Muscle of arm (tissue), 12 donors: ENCODE data around the gene NOTCH1. TPM values are rescaled to one million over a fixed set of nuclear protein-coding genes. Genes with fewer than 3 reads are reported as not detected.
"Not testable (repeated sequence)": the region's sequence is repeated elsewhere in the genome, so short reads cannot be mapped to it uniquely, and the experiment has no call there.

Experiments used
- DNase-seq: peaks from one replicate; pipeline ENCODE4 v3.0.0-alpha.2; 2013
- polyA plus RNA-seq, 12 donors: library from polyadenylated mRNA; unstranded; fragments of 120-200 nt; gene quantifications; one replicate each; pipeline ENCODE4 v1.2.1, GENCODE V29; 2013; ENCODE audit not compliant: insufficient read length in 12 of 12

The NOTCH1 gene
- polyA plus RNA-seq, 12 donors, result 18.0 to 47.5 (median 20.6) TPM; not detected in 1

GRCh38 chr9:136579650-136580219 lies 33.9 kb upstream of the NOTCH1 start:
- DNase-seq, result not testable (repeated sequence)

- no peak for DNase-seq
Observed at GRCh38 chr9:136578915-136579649, 33.2 kb upstream of the NOTCH1 start.

GRCh38 chr9:136578626-136578914 lies 32.7 kb upstream of the NOTCH1 start:
- DNase-seq, result no peak

DNA sequence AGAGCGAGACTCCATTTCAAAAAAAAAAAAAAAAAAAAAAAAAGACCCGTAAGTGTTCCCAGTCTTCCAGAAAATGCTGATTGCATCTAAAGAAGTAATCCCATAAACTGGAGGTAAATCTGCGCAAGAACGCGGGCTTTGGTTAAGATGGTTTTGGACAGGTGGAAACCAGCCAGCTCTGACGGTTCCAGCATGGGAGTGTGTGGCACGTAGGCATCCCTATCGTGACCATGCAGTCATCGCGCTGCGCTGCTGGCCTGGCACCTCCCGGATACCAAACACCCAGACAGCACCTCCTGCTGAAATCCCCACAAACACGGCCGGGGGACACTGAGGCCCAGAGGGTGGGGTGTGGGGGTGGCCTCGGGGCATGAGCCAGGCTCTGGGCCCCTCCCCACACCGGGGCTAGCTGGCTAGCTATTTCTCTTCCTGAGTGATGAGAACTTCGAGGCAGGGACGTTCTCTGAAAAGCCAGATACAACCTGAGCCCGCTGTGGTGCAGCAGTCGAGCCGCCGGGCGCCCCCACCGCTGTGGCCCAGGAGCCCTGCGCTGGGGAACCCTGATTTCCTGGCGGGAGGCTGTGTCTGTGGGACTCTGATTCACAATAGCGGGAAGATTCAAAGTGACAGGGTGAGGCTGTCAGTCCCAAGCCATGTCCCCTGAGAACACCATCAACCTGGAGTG lies 32.2 kb upstream of the NOTCH1 start:
- DNase-seq, result no peak

DNA sequence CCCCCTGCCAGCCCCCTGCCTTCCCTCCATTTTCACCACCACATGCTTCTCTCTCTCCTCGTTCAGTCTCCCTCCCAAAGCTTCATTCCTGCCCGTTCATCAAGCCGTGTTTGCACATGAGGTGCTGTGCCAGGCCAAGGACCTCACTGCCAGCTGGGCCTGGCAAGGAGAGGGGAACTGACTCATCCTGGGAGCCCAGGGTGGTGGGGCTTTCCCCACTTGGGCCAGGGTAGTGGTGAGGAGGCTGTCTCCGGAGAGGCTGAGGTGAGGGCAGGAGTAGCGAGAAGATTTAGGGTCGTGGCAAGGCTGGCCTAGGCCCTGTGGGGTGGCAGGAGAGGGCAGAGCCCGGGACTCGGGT lies 30.4 kb upstream of the NOTCH1 start:
- no peak for DNase-seq

DNA sequence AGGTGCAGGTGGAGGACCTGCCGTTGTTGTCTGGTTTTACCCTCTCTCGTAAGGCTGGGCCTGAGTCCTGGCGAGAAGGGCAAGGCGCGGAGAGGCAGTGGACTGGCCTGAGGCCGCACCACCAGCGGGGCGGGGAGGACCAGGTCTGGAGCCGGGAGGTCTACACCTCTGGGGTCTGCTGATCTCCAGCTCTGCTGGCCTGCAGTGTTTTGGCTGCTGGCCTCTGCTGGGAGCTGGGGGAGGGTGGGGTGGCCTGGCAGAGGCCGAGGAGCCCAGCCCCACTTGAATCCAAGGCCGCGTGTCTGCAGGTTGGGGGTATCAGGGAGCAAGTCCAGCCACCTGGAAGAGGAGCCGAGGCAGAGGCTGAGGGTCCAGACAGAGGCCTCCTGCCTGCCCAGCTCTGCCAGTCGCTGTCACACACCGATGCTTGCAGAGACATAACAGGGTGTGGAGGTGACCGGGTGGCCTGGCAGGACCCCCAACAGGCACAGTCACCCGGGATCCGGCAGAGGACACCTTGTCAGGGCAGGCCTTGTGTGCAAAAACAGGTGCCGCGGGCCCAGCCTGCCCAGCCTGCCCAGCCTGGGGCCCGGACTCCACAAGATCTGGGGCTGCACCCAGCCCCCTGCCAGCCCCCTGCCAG lies 29.9 kb upstream of the NOTCH1 start:
- no peak for DNase-seq

DNA sequence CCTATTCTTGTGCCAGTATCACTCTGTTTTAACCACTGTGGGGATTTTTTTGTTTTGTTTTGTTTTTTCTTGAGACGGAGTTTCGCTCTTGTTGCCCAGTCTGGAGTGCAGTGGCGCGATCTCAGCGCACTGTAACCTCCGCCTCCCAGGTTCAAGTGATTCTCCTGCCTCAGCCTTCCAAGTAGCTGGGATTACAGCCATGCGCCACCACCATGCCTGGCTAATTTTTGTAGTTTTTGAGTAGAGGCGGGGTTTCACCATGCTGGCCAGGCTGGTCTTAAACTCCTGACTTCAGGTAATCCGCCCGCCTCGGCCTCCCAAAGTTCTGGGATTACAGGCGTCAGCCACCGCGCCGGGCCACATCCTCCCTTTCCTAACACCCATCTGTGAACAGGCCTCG lies 28.8 kb upstream of the NOTCH1 start:
- DNase-seq, result not testable (repeated sequence)

GRCh38 chr9:136572828-136573625 lies 27.2 kb upstream of the NOTCH1 start:
- no peak for DNase-seq

DNA sequence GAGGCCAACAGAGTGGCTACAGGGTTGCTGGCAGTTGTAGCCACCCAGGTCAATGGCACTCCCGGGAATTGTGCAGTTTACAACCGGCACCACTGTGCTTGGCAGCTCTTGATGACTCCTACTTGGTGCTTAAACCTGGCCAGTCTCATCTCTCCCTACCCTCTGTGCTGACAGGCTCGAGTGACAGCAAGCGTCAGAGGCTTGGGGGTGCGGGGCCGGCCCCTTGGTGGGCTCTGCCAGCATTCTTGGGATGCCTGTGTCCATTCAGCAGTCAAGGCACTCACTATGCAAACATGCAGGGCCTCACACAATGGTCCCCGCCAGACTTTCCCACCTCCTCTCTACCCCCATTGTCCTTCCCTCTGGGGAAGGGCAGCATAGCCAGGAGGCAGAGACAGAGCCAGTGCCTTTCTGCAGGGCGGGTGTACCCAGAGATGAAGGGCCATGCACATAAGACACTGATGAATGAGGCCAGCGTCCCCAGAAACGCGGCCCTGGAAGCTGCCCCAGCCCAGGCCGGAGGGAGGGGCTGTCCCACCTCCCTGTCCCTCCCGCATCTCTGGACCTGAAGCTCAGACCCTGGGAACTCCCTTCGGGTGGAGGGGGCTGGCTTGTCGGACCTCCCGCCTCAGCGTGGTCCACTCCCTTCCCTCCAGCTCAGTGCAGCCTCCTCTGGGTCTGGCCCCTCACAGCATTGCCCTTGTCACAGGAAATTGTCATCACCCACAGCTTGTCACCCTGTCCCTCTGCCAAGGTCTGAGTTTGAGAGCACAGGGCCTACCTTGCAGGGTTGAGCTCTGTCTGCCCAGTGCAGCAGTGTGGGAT lies 26.4 kb upstream of the NOTCH1 start:
- DNase-seq, result no peak

- DNase-seq, result no peak
Observed at GRCh38 chr9:136571531-136571930, 25.7 kb upstream of the NOTCH1 start.

DNA sequence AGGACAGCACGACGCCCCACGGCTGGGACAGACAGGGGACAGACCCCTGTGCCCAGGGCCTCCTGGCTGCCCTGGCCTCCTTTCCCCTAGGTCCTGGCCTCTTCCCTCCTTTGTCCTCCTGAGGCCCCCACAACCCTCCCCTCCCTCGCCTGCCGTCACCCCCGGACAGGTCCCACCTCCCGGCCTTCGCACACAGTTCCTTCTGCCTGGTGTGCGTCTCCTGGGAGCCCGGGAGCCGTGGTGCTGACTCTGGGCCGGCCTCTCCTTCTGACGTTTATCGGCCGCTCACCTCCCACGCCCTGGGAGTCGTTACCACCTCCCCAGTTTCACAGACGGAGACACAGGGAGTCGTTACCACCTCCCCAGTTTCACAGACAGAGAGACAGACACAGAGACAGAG lies 25.1 kb upstream of the NOTCH1 start:
- no peak for DNase-seq

DNA sequence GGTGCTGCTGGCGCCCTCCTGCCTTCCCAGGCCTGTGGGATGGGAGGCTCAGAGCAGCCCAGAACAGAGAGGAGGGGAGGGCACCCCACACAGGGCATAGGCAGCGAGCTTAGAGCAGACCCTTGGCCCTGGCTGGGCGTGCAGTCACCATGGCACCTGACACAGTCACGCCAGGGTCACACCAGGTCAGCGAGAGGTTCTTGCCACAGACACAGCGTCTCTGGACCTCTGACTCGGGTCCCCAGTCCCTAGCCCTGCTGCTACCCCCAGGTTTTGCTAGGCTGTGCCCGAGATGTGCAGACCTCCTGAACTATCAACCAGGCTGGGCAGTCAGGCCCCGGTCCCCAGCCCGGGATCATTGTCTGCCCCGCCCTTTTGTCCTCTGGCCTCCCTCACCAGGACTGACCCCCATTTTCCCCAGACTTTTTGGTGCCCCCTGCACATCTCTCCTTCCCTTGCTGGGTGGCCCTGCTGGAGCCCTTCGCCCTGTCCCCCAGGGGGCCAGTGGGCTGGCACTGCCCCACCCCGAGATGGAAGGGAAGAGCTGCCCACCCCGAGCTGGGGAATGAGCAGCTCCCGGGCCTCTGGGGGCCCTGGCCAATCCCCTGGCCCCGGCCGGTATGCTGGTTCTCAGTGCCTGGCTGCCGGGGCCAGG lies 24.5 kb upstream of the NOTCH1 start:
- no peak for DNase-seq

DNA sequence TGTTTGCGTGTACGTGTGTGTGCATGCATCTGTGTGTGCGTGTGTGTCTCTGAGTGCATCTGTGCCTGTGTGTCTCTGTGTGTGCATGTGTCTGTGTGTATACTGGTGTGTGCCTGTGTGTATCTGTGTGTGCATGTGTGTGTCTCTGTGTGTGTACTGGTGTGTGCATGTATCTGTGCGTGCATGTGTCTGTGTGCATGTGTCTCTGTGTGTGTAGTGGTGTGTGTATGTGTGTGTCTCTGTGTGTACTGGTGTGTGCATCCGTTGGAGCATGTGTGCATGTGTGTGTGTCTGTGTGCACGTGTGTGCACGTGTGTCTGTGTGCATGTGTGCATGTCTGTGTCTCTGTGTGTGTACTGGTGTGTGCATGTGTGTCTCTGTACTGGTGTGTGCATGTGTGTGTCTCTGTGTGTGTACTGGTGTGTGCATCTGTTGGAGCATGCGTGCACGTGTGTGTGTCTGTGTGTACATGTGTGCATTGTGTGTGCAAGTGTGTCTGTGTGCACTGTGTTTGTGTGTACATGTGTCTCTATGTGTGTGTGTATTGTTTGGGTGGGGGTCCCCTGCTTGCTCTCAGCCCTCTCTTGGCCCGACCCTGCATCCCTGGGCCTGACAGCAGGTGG lies 23.8 kb upstream of the NOTCH1 start:
- DNase-seq, result no peak

DNA sequence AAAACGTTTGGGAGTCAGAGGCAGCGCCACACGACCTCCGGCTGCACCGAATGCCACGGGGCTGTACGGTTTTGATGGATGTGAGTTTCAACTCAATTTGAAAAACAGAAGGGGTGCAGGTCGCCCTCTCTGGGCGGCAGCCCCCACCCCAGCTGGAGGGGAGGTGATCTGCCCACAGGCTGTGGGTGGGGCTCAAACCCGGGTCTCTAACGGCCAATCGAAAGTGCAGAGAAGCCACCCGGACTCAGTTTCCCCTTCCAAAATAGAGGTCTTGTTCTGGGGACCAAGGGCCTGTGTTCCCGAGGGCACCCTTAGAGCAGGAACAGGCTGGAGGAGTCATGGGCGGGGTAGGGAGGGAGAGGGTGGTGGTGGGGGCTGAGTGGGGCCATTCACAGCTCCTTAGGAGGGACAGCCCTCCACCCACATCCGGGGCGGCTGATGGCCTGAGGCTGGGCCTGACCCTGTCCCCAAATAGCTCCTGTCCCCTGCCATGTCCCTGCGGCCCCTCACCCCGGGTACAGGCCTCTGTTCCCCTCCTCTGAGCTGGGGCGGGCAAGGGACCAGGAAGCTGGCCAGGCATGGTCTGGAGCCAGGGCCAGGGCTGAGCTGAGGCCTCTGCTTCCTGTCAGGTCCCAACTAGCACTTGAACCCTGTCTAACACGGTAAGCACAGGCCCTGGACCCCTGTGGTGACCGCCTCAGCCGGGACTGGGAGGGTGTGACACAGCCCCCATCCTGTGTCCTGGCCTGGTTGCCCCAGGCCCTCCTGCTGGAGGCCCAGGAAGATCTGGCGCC lies 22.6 kb upstream of the NOTCH1 start:
- DNase-seq, result no peak

DNA sequence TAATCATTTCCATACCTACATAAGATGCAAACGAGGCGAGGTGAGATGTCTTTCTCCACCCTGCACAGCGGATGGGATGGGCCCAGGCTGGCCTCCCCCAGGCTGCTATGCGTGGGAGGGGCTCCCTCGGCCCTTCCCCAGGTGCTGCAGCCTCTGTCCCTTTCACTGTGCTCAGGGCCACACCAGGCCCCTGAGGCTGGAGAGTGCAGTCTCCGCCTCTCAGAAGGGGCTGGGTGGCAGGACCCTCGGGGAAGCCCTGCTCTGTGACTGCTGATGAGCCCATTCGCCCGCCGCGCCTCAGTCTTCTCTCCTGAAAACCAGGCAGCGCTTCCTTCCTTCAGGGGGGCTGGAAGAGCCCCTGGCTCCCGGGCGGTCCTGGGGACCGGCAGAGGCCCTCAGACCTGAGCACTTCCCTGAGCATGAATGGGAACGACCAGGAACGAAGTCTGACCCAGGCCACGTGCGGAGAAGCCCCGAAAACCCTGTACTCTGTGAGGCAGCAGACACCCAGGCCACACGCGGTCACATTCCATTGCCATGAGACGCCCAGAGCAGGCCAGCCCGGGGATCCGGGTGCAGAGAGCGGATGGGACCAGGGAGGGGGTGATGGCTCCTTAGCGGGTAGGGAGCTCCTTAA lies 21.9 kb upstream of the NOTCH1 start:
- no peak for DNase-seq

- no peak for DNase-seq
Observed at GRCh38 chr9:136566901-136567300, 21.1 kb upstream of the NOTCH1 start.

DNA sequence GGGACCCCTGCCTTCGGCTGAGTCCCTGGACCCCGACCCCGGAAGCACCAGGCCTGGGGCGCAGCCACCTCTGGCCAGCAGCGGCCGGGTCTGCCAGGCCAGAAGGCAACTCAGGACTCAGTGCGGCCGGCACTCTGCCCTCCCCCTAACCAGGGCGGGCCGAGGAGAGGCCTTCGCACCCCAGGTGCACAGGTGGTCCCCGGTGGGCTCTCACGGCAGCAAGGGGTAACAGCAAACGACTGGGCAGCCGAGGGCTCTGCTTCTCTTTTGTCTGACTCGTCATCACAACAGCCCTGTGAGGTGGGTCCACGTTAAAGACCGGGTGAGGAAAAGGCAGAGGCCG lies 20.7 kb upstream of the NOTCH1 start:
- no peak for DNase-seq

- no peak for DNase-seq
Observed at GRCh38 chr9:136565715-136566552, 20.1 kb upstream of the NOTCH1 start.
